Fibroblast of lung (primary cell): ENCODE results near the gene PFKM. TPM values are rescaled to one million over a fixed set of nuclear protein-coding genes. Genes with fewer than 3 reads are reported as not detected.

Source experiments
- DNase-seq, 2 donors: peaks; one replicate each; pipeline versions ENCODE4 v3.0.0 to v3.0.0-alpha.2; 2010; ENCODE audit warnings: low read depth in 2 of 2
- H2AFZ ChIP-seq: 2 replicates; pipeline ENCODE4 v1.5.1; 2012; ENCODE audit warnings: low read length, control low read depth, inconsistent platforms
- H3K27ac ChIP-seq: 2 replicates; pipeline ENCODE4 v1.5.1; 2011; ENCODE audit warnings: low read length, control low read depth; ENCODE audit not compliant: insufficient read depth
- H3K27me3 ChIP-seq: 2 replicates; pipeline ENCODE4 v1.5.1; 2011; ENCODE audit warnings: mild to moderate bottlenecking, low read length; ENCODE audit not compliant: control insufficient read depth, insufficient read depth
- H3K36me3 ChIP-seq: 2 replicates; pipeline ENCODE4 v1.5.1; 2011; ENCODE audit warnings: low read length; ENCODE audit not compliant: control insufficient read depth, insufficient read depth
- H3K4me1 ChIP-seq: 2 replicates; pipeline ENCODE4 v1.5.1; 2011; ENCODE audit warnings: low read length; ENCODE audit not compliant: control insufficient read depth, insufficient read depth; ENCODE audit errors: extremely low read depth
- H3K4me2 ChIP-seq: 2 replicates; pipeline ENCODE4 v1.5.1; 2011; ENCODE audit warnings: low read length, control low read depth; ENCODE audit not compliant: insufficient read depth; ENCODE audit errors: extremely low read depth
- H3K4me3 ChIP-seq, 4 experiments: fragments of 200-600 bp in 1 of 4; sonication (generic) in 1 of 4; replicated peaks in 1 of 4; 2 replicates each; pipeline ENCODE4 v1.5.1; 2011 to 2016; ENCODE audit warnings: low read length in 4 of 4, low read depth in 3 of 4, mild to moderate bottlenecking in 3 of 4, control low read depth in 2 of 4, inconsistent platforms in 1 of 4, mixed read lengths in 1 of 4; ENCODE audit not compliant: insufficient read depth in 1 of 4; ENCODE audit errors: control extremely low read depth in 1 of 4
- H3K79me2 ChIP-seq: 2 replicates; pipeline ENCODE4 v1.5.1; 2012; ENCODE audit warnings: mild to moderate bottlenecking, low read length, inconsistent platforms; ENCODE audit not compliant: control insufficient read depth, insufficient read depth
- H3K9ac ChIP-seq: 2 replicates; pipeline ENCODE4 v1.5.1; 2011; ENCODE audit warnings: mild to moderate bottlenecking, low read length, control low read depth; ENCODE audit not compliant: insufficient read depth
- H3K9me3 ChIP-seq: 2 replicates; pipeline ENCODE4 v1.5.1; 2012; ENCODE audit warnings: low read depth, low read length; ENCODE audit not compliant: control insufficient read depth, insufficient read depth
- H4K20me1 ChIP-seq: 2 replicates; pipeline ENCODE4 v1.5.1; 2011; ENCODE audit warnings: low read length; ENCODE audit not compliant: control insufficient read depth, insufficient read depth; ENCODE audit errors: extremely low read depth
- EZH2 ChIP-seq: IDR thresholded peaks from 2 replicates; pipeline ENCODE4 v1.5.1; 2012; ENCODE audit warnings: low read length, control low read depth, mild to moderate bottlenecking; ENCODE audit errors: missing control alignments
- polyA plus RNA-seq, 2 donors: library from polyadenylated mRNA; depleted of rRNA in 1 of 2; stranded (reverse) in 1 of 2; unstranded in 1 of 2; fragments of >200 nt; gene quantifications; 2 replicates each; pipeline ENCODE4 v1.2.1, GENCODE V29; 2011 to 2012; ENCODE audit warnings: missing spikeins in 1 of 2
- total RNA-seq: library from RNA; depleted of rRNA; stranded (reverse); fragments of >200 nt; gene quantifications from 2 replicates; pipeline ENCODE4 v1.2.1, GENCODE V29; 2014
- TF ChIP-seq, protein P1 (sequence below), 2 donors: IDR thresholded peaks in 1 of 2; conservative IDR thresholded peaks in 1 of 2; 1 replicate in 1 of 2; 2 replicates in 1 of 2; pipeline ENCODE4 v1.5.1; 2011 to 2012; ENCODE audit warnings: low read length in 2 of 2, control low read depth in 1 of 2, inconsistent platforms in 1 of 2, low read depth in 1 of 2, mild to moderate bottlenecking in 1 of 2

PFKM gene
- total and polyA plus RNA-seq, 2 donors (not counting 1 experiment from before 2014, with no cell fraction given): 88.4 to 98.9 TPM

DNA sequence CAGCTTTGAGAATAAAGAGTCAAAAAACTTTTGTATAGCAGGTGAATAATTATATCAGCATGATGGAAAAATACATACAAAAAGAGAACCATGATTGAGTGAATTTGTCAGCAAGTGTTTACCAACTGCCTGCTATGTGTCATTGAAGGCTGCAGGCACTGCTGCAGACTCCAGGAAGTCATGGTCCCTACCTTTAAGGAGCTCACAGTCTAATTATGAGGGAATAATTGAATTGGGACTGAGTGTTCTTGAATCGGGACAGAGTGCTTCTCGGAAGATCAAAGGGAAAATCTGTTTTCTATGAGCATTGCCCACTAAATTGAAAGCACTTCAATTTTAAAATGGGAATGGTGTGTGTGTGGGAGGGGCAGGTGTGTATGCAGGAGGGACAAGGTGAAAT is 74.5 kb downstream of the PFKM start:
- Histone ChIP-seq H3K9me3 (no peaks in the 10 kb centered on the region), H2AFZ (no peak overlapping the region), H3K4me1 (peaks cover 2% of the 10 kb centered on the region), H3K27ac (no peak overlapping the region), H3K27me3 (peaks cover 3% of the 10 kb centered on the region), H3K4me3 (no peak overlapping the region), H3K36me3 (no peaks in the 10 kb centered on the region), H4K20me1 (no peaks in the 10 kb centered on the region), H3K79me2 (no peaks in the 10 kb centered on the region), H3K9ac (no peak overlapping the region), H3K4me2 (no peak overlapping the region)
- DNase-seq: no peak
- TF ChIP-seq, protein P1, sequence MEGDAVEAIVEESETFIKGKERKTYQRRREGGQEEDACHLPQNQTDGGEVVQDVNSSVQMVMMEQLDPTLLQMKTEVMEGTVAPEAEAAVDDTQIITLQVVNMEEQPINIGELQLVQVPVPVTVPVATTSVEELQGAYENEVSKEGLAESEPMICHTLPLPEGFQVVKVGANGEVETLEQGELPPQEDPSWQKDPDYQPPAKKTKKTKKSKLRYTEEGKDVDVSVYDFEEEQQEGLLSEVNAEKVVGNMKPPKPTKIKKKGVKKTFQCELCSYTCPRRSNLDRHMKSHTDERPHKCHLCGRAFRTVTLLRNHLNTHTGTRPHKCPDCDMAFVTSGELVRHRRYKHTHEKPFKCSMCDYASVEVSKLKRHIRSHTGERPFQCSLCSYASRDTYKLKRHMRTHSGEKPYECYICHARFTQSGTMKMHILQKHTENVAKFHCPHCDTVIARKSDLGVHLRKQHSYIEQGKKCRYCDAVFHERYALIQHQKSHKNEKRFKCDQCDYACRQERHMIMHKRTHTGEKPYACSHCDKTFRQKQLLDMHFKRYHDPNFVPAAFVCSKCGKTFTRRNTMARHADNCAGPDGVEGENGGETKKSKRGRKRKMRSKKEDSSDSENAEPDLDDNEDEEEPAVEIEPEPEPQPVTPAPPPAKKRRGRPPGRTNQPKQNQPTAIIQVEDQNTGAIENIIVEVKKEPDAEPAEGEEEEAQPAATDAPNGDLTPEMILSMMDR (conservative IDR thresholded peaks at IDR 0.05 in 1 of 2, IDR thresholded peaks at IDR 0.05 in 1 of 2; ENCODE audit: low read depth in 1 of 2, low read length in 2 of 2): no peak
- no peak for TF ChIP-seq EZH2

DNA sequence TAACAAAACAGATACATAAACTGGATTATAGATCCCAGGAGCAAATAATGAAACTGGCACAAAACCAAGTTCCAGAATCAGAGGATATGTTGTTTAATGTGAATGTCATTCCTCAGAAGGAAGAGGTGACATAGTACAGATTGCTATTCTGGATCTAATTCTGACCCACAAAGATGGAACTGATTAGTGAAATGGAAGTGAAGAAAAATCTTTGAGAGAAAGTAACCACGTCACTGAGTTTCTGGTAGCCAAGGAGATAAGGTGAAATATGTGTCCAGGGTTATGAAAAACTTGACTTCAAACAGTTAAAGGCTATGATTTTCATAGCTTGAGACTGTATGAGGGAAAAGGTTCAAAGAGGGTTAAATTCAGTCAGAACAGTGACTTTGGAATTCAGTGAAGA is 75.6 kb downstream of the PFKM start:
- H3K4me2 ChIP-seq: no peak overlapping the region
- H3K36me3 ChIP-seq: no peaks in the 10 kb centered on the region
- no peaks in the 10 kb centered on the region for H3K9me3 ChIP-seq
- H2AFZ ChIP-seq: no peak overlapping the region
- no peaks in the 10 kb centered on the region for H4K20me1 ChIP-seq
- no peak overlapping the region for H3K9ac ChIP-seq
- peak in 1 of 2 donors; percentile 43 for DNase-seq
- peaks cover 2% of the 10 kb centered on the region for H3K4me1 ChIP-seq
- H3K27ac ChIP-seq: no peak overlapping the region
- TF ChIP-seq, protein P1 (conservative IDR thresholded peaks at IDR 0.05 in 1 of 2, IDR thresholded peaks at IDR 0.05 in 1 of 2; ENCODE audit: low read depth in 1 of 2, low read length in 2 of 2): no peak
- TF ChIP-seq EZH2: no peak
- peaks cover 3% of the 10 kb centered on the region for H3K27me3 ChIP-seq
- no peak overlapping the region for H3K4me3 ChIP-seq
- H3K79me2 ChIP-seq: no peaks in the 10 kb centered on the region

Other genes starting within 250 kb of the PFKM start
- 9.8 and 16.2 TPM in 2 replicates for gene VDR, start 214.4 kb upstream of the PFKM start, total RNA-seq
- gene VDR, start 214.4 kb upstream of the PFKM start, polyA plus RNA-seq: 24.4 and 33.9 TPM in 2 replicates
- gene TMEM106C, start 155.8 kb upstream of the PFKM start, total RNA-seq: 56.5 and 91.7 TPM in 2 replicates
- 85.0 and 166 TPM in 2 replicates for gene TMEM106C, start 155.8 kb upstream of the PFKM start, polyA plus RNA-seq
- gene COL2A1, start 114.9 kb upstream of the PFKM start, total RNA-seq: not detected in 2 replicates
- not detected in 2 replicates for gene COL2A1, start 114.9 kb upstream of the PFKM start, polyA plus RNA-seq
- 12.8 and 14.7 TPM in 2 replicates for gene SENP1, start 13.3 kb upstream of the PFKM start, total RNA-seq
- gene SENP1, start 13.3 kb upstream of the PFKM start, polyA plus RNA-seq: 17.9 and 19.1 TPM in 2 replicates
- gene ASB8, start 38.2 kb downstream of the PFKM start, total RNA-seq: 13.1 and 23.8 TPM in 2 replicates
- 32.8 and 35.0 TPM in 2 replicates for gene ASB8, start 38.2 kb downstream of the PFKM start, polyA plus RNA-seq
- under 0.01 and 0.17 TPM in 2 replicates for gene CCDC184, start 64.3 kb downstream of the PFKM start, total RNA-seq
- 0.28 and 0.30 TPM in 2 replicates for gene CCDC184, start 64.3 kb downstream of the PFKM start, polyA plus RNA-seq
- not detected in 2 replicates for gene OR10AD1, start 83.9 kb downstream of the PFKM start, total RNA-seq
- not detected in 2 replicates for gene OR10AD1, start 83.9 kb downstream of the PFKM start, polyA plus RNA-seq
- gene ZNF641, start 231.6 kb downstream of the PFKM start, total RNA-seq: 8.1 and 8.5 TPM in 2 replicates
- gene ZNF641, start 231.6 kb downstream of the PFKM start, polyA plus RNA-seq: 3.2 and 4.2 TPM in 2 replicates